K562 (cell line): ENCODE data around the gene SYNM.
"Not testable (repeated sequence)": the region's sequence is repeated elsewhere in the genome, so short reads cannot be mapped to it uniquely, and the experiment has no call there.

Experiments used
- EP300 ChIP-seq: IDR thresholded peaks from 2 replicates; pipeline ENCODE4 v1.6.1; 2012; ENCODE audit warnings: low read length, improper control_type of control experiment
- GABPA ChIP-seq: fragments of 200-800 bp; sonication (Bioruptor generic); conservative IDR thresholded peaks from 2 replicates; pipeline ENCODE4 v1.6.1; 2016; ENCODE audit warnings: low read depth, missing genetic modification characterization, missing compliant biosample characterization
- MYNN ChIP-seq, 2 experiments: sonication (generic); formaldehyde crosslinking in 1 of 2; IDR thresholded peaks; 2 replicates each; pipeline versions ENCODE4 v1.5.0 to v1.6.1; 2016 to 2020; ENCODE audit warnings: antibody characterized with exemption in 1 of 2, missing genetic modification reagents in 1 of 2
- POLR2A ChIP-seq: fragments of 450-650 bp; conservative IDR thresholded peaks from 2 replicates; pipeline ENCODE4 v1.6.1; 2016
- SIRT6 ChIP-seq: IDR thresholded peaks from one replicate; pipeline ENCODE4 v1.6.1; 2012; ENCODE audit warnings: low read depth, mild to moderate bottlenecking, control low read depth, inconsistent platforms, low read length, moderate library complexity
- SRF ChIP-seq, 2 experiments: fragments of 250-450, 450-650 bp in 1 of 2; sonication (Bioruptor Pico) in 1 of 2; sonication (generic) in 1 of 2; formaldehyde crosslinking; IDR thresholded peaks; 2 replicates each; pipeline versions ENCODE4 v1.5.0 to v1.5.1; 2020 to 2022; ENCODE audit warnings: mild to moderate bottlenecking in 1 of 2, missing genetic modification reagents in 1 of 2
- STAG1 ChIP-seq: sonication (generic); formaldehyde crosslinking; IDR thresholded peaks from 2 replicates; pipeline ENCODE4 v1.5.0; 2020; ENCODE audit warnings: missing genetic modification reagents, borderline replicate concordance
- ZBTB33 ChIP-seq: sonication (generic); formaldehyde crosslinking; IDR thresholded peaks from 2 replicates; pipeline ENCODE4 v1.8.1; 2023; ENCODE audit warnings: mild to moderate bottlenecking, missing genetic modification reagents
- ZNF699 ChIP-seq: fragments of 250-450 bp; sonication (Bioruptor Pico); IDR thresholded peaks from 2 replicates; pipeline ENCODE4 v1.8.0; 2021; ENCODE audit warnings: mild to moderate bottlenecking, moderate library complexity; ENCODE audit not compliant: insufficient replicate concordance
- TF ChIP-seq, protein P1 (sequence below), 3 experiments: IDR thresholded peaks in 2 of 3; conservative IDR thresholded peaks in 1 of 3; 2 replicates each; pipeline ENCODE4 v1.5.1; 2011 to 2012; ENCODE audit warnings: low read length in 3 of 3, mild to moderate bottlenecking in 3 of 3, control low read depth in 2 of 3, improper control_type of control experiment in 1 of 3, inconsistent platforms in 1 of 3, low read depth in 1 of 3, mixed read lengths in 1 of 3, moderate library complexity in 1 of 3; ENCODE audit not compliant: insufficient read depth in 2 of 3

GRCh38 chr15:99111641-99112040 lies 6.8 kb downstream of the SYNM start:
- not testable (repeated sequence) for TF ChIP-seq ZNF699; SIRT6; GABPA (tag); MYNN (IDR thresholded peaks at IDR 0.05); MYNN (CRISPR knock-in tag; IDR thresholded peaks at IDR 0.05); ZBTB33 (CRISPR knock-in tag); STAG1 (CRISPR knock-in tag); EP300; SRF (CRISPR knock-in tag; IDR thresholded peaks at IDR 0.05); POLR2A
- TF ChIP-seq, protein P1, sequence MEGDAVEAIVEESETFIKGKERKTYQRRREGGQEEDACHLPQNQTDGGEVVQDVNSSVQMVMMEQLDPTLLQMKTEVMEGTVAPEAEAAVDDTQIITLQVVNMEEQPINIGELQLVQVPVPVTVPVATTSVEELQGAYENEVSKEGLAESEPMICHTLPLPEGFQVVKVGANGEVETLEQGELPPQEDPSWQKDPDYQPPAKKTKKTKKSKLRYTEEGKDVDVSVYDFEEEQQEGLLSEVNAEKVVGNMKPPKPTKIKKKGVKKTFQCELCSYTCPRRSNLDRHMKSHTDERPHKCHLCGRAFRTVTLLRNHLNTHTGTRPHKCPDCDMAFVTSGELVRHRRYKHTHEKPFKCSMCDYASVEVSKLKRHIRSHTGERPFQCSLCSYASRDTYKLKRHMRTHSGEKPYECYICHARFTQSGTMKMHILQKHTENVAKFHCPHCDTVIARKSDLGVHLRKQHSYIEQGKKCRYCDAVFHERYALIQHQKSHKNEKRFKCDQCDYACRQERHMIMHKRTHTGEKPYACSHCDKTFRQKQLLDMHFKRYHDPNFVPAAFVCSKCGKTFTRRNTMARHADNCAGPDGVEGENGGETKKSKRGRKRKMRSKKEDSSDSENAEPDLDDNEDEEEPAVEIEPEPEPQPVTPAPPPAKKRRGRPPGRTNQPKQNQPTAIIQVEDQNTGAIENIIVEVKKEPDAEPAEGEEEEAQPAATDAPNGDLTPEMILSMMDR (IDR thresholded peaks at IDR 0.05 in 2 of 3, conservative IDR thresholded peaks at IDR 0.05 in 1 of 3; ENCODE audit: insufficient read depth in 2 of 3, low read depth in 1 of 3, low read length in 3 of 3) = not testable (repeated sequence)
